NCI-H1092 (cell line): ENCODE data around the gene PIGT.
A peak's percentile ranks its signal among the peaks of the same experiment; 100 is the strongest.

Experiments used
- DNase-seq: peaks from one replicate; lab custom pipeline; 2025; lab: John Stamatoyannopoulos, UW

The PIGT gene

DNA sequence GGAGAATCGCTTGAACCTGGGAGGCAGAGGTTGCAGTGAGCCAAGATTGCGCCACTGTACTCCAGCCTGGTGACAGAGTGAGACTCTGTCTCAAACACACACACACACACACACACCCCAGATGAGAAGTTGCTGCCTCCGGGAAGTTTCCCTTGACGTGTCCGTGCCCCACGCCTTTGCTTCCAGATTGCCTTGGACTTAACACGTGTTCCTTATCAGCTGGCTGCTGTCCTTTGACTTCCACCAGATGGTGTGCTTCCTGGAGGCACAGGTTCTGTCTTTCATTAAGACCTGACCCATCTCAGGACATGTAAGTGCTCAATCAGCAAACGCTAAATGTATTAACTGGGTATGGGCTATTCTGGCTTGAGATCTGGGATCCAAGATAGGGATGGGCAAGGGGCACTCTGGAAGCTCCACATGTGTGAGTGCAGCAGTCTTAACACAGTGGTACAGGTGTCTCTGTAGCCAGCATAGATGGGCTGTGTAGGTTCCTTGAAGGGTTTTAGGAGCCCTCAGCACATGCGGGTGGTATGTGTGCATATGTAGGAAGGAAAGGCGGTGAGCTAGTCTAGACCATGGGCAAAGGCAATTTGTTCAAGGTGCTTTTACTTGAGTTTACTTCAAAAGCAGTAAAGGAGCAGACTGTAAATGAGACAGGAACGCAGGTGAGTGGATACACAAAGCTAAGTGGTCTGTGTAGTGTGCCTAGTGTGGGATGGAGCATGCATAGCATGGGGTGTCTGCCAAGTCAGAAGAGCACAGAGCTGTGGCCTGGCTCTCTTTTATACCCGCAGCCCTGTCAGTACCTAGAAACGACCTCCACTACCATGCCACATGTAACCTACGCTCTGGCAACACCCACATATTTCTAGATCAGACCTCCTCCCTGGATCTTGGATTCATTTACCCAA lies 11.6 kb downstream of the PIGT start:
- no peak for DNase-seq

DNA sequence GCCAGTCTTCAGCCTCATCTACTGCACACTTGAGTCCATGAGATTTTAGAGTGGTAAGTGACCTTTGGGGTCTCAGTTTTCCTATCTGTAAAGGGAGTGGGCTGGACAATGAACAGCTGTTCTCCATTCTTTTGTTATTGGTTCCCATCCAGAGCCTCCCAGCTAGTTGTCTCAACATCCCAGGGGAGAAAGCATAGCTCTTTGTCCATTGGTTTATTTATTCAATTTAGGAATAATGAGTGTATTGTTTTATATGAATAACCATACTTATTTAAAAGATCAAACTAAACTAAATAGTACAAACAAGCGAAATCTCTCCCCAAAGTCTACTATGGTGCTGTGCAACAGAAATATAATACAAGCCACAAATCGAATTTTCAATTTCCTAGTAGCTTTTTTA lies 13.7 kb downstream of the PIGT start:
- DNase-seq = no peak

GRCh38 chr20:45432294-45432693 lies 16.4 kb downstream of the PIGT start:
- DNase-seq = no peak

DNA sequence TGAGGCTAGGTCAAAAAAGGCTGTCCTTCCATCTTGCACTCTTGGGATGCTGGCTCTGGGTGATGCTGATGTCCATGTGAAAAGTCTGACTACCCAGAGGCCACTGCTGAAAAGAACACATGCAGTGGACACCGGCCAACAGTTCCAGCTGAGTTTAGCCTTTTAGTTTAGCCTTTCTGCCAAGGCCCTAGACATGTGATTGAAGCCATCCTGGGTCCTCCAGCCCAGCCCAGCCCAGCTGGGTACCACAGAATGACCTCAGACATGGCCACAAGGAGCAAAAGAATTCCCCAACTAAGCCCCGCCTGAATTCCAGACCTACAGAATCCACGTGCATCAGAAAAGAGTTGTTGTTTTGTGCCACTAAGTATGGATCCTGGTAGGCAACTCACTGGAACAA lies 17.4 kb downstream of the PIGT start:
- DNase-seq = no peak

- no peak for DNase-seq
These were observed 18.0 kb downstream of the PIGT start for GRCh38 chr20:45433976-45434375.

DNA sequence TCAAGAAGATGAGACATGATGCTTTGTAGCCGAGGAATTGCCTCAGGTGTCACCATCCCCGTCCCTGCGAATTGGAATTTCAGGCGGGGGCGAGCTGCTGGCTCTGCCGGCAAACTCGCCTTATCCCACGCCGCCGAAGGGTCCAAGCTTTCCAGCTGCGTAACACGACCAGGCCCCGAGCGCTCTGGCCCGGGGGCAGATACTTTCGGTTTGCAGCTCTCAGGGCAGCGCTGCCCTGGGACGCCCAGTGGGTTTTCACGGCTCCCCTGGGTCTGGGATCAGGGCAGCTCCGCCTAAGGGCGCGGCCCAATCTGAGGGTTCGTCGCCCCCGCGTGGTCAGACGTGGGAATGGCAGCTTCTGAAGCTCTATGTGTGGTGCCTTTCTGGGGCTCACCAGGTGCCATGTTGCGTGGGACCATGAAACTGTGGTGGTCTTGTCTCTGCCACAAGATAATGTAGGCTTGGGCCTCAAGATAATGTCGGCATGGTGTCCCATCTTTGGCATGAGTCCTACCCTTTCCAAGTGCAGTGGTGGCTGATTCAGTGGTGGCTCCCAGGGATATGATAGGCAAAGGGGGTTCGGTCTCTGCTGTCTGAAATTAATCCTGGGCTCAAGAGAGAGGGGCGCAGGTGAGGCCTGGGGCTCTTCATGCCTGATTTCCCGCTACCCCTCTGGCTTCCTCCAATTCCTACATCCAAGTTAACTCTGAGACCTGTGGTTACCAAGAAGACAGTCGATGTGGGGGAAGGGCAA lies 21.0 kb downstream of the PIGT start:
- peak; percentile 76 for DNase-seq

GRCh38 chr20:45440424-45440823 lies 24.5 kb downstream of the PIGT start:
- no peak for DNase-seq

DNA sequence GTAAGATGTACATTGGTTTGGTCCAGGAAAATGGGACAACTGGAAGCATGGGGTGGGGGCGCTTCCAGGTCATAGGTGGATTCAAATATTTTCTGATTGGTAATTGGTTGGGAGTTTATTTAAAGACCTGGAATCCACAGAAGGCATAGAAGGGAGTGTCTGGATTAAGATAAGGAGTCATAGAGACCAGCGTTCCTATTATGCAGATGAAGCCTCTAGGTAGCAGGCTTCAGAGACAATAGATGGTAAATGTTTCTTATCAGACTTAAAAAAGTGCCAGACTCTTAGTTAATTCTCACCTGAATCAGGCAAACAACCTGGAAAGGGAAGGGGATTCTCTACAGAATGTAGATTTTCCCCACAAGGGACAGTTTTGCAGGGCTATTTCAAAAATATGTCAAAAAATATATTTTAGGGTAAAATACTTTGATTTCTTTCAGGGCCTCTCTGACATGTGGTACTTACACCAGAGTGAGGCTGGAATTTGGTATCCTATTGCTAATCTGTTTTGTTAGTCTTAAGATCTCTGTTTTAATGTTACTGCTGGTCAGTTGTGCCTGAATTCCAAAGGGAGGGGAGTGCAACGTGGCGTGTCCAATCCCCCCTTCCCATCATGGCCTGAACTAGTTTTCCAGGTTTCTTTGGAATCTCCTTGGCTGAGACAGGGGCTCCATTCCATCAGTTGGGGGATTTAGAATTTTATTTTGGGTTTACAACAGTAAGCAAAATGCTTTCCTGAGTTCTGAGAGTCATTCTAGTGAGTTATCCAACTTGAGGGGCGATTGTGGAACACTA lies 25.1 kb downstream of the PIGT start:
- no peak for DNase-seq

GRCh38 chr20:45441746-45442145 lies 25.8 kb downstream of the PIGT start:
- no peak for DNase-seq

- no peak for DNase-seq
These were observed 28.1 kb downstream of the PIGT start for GRCh38 chr20:45444050-45444449.

DNA sequence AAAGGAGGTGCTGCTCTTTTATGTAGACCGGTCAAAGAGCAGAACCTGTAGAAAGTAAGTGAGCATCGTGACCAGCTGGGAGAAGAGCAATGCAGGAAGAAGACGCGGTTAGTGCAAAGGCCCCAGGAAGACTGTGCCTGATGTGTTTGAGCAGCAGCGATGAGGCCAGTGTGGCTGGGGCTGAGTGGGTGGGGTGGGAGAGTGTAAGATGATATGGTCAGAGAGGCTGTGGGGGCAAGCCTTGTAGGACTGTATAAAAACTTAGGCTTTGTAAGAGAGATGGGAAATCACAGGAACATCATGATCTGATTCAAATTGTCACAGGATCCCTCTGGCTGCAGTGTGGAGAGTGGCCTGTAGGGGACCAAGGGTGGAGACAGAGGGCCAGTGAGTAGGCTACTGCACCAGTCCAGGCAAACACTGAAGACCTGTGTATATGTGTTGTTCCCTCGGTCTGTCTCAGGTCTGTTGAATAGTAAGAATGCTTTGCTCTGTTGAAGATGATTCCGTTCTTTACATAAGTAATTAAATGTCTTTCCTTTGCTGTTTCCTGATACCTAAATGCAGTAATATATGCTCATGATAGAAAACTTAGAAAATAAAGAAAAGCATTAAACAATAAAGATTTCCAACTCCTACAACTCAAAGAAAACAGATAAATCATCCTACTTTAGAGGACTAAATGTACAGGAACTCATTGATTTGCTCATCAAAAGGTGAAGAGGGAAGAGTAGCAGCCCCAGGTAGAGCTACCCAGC lies 30.0 kb downstream of the PIGT start:
- no peak for DNase-seq

- DNase-seq = no peak
These were observed 32.3 kb downstream of the PIGT start for GRCh38 chr20:45448270-45448669.

DNA sequence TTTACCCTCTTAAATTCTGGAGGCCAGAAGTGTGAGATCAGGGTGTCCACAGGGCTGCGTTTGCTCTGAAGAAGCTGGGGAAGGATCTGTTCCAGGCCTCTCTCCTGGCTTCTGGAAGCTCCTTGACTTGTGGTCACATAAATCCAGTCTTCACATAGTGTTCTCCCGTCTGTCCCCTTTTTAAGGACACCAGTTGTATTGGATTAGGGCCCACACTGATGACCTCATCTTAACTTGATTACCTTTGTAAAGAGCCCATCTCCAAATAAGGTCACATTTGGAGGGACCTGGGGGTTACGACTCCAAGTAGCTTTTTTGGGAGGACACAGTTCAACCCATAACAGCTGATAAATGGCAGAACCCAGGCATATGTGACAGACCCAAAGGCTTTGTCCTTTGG lies 33.6 kb downstream of the PIGT start:
- DNase-seq = no peak

- peak; percentile 13 for DNase-seq
These were observed 34.3 kb downstream of the PIGT start for GRCh38 chr20:45450097-45450818.

GRCh38 chr20:45452238-45452637 lies 36.3 kb downstream of the PIGT start:
- DNase-seq = no peak

DNA sequence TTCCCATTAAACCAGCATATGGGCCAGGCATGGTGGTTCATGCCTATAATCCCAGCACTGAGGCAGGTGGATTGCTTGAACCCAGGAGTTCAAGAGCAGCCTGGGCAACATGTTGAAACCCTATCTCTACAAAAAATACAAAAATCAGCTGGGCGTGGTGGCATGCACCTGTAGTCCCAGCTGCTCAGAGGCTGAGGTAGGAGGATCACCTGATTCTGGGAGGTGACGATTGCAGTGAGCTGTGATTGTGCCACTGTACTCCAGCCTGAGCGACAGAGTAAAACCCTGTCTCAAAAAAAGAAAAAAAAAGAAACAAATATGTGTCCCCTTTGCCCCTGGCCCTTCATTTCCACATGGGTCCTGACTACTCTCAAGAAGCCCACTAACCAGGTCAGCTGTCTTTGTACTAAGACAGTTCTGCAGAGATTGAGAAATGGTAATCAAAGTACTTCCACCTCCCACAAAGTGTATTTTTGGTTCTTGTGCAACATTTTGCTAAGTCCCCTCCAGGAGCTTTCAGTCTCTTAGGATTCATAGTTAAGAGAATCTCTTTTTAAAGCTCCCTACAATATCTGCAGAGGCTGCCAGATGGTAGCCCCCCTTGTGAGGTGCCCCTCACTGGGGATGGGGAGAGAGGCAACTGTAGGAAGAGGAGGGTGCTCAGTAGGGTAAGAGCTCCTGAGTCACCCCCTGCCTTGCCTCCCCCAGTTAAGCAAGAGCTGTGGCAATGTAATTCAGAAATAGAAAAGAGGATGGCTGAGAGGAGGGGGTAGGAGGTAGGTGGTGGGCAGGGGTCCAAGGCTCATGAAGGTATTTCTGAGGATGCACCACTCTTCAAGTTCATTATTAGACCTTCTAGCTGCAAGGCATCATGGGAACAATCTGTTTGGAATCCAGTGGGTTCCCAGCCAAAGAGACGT lies 37.1 kb downstream of the PIGT start:
- no peak for DNase-seq

DNA sequence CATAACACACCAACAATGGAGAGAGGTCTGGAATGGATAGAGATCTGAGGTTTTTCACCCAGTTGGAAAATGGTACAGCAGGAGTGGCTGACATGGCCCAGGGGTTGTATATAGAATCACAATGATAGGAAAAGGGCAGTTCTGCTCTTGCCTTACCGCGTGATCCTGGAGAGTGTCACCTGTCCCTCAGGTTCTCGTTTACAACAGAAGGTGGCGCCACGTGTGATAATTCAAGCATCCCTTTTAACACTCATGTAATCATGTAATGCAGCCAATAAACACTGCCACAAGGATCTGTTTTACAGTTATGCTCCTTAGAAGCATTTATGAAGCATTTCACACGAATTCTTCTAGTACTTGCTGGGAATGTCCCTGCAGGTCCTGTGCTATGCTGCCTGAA lies 40.7 kb downstream of the PIGT start:
- peak; percentile 42 for DNase-seq

GRCh38 chr20:45459606-45460005 lies 43.7 kb downstream of the PIGT start:
- no peak for DNase-seq

DNA sequence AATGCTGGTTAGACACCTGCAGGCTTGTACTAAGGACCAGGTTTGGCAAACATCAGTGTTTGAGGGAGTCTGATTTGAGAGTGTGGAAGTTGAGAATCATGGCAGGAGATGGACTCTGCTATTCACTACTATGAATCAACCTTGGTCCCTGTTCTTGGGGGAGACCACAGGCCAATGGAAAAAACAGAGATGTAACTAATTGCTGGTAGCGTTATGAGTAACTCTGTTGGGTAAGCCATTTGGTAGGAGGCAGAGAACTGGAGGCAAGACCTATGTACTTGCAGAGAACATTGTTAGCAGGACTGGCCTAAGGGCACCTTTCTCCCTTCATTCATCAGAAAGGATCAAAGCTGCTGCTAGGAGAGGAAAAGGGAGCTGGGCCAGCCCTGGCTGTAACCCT lies 45.3 kb downstream of the PIGT start:
- DNase-seq = no peak
